Hair follicular keratinocyte (primary cell): Measurements from ENCODE around the gene SPPL2A. TPM values are rescaled to one million over a fixed set of nuclear protein-coding genes. Genes with fewer than 3 reads are reported as not detected.

ENCODE experiments used
- total RNA-seq: library from RNA; depleted of rRNA; stranded (reverse); fragments of >200 nt; gene quantifications from 2 replicates; pipeline ENCODE4 v1.2.3, GENCODE V29; 2015

The SPPL2A gene, protein sequence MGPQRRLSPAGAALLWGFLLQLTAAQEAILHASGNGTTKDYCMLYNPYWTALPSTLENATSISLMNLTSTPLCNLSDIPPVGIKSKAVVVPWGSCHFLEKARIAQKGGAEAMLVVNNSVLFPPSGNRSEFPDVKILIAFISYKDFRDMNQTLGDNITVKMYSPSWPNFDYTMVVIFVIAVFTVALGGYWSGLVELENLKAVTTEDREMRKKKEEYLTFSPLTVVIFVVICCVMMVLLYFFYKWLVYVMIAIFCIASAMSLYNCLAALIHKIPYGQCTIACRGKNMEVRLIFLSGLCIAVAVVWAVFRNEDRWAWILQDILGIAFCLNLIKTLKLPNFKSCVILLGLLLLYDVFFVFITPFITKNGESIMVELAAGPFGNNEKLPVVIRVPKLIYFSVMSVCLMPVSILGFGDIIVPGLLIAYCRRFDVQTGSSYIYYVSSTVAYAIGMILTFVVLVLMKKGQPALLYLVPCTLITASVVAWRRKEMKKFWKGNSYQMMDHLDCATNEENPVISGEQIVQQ
- total RNA-seq, result 81.4 and 87.4 TPM in 2 replicates

DNA sequence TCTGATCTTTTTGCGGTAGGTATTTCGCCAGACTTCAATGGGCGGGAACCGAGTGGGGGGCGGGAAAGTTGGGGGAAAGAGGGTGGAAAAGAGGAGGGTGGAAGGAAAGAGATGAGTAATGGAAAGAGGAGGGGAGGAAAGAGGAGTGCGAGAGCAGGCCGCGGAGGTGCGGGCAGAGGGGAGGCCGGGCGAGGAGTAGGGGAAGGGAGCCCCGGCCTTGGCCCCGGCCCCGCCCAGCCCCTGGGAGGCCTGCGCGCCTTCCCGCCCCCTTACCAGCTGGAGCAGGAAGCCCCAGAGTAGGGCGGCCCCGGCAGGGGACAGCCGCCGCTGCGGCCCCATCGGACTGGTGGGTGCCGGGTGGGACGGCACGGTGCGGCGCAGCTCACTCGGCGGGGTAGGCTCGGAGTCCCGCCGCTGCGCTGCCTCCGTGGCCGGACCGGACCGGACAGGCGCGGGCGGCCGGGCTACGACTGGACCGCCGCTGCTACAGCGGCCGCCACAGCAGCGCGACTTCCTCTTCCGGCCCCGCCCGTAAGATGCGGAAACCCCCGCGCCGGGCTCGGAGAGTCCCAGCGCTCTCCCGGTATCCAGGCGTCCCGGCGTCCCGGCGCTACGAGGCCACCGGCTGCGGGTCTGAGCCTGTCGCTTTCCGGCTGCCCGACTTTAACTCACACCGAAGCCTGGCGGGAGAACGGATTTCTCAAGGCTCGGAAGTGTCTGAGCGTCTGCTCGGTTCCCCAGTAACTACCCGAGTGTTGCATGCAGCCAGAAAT is at the start of gene SPPL2A:
SPPL2A (minus strand) TSS at position 512 of the 773 bp plus-strand sequence; CDS start at position 339, 173 bp downstream.

DNA sequence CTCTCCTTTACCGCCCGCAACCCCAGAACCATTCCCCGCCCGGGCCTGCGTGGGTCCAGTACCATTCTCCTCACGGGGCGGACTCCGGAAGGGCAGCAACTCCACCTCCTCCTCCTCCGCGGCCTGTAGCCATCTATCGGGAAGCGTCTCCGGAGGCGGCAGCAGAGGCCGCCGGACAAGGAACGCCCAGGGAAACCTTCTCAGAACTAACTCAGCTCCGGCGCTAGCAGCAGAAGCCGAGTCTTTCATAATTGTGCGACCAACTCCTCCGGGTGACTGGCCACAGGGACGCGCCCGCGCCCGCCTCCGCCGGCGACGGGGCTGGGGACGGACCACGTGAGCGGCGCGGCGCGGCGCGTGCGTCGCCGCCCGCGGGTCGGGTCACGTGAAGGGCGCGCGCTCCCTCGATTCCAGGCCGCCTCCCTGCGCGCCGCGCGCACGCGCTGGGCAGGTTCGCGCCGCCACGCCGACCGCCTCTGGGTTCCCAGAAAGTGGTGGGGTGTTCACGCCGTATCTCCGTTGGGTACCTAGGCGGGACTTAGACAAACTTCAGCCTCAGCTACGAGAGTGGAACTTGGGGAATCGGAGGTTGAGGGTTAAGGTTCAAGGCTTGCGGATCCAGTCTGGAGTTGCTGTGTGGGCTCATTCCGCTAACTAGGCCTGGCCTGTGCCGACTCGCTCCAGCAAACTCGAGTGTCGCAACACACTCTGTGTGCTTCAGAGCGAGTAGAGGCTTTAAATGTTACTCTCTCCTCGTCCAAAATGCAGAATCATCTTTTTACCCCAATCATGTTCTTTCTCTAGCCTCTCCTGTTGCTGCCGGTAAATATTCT is 78.8 kb downstream of the SPPL2A start, which contains the start of gene TRPM7:
TRPM7 (minus strand) TSS at position 329 of the 833 bp plus-strand sequence; CDS start at position 65, 264 bp downstream.

Other genes starting within 250 kb of the SPPL2A start
- gene USP50, start 219.0 kb downstream of the SPPL2A start, total RNA-seq, result 0.55 TPM in 1 of 2 replicates, not detected in the other
- gene TRPM7, start 78.9 kb downstream of the SPPL2A start, total RNA-seq, result 14.4 and 22.2 TPM in 2 replicates
- 8.3 and 9.1 TPM in 2 replicates for gene AP4E1, start 143.0 kb upstream of the SPPL2A start, total RNA-seq